ENCODE measurements around the gene RHOBTB3.
A peak's percentile ranks its signal among the peaks of the same experiment; 100 is the strongest.

- TF ChIP-seq, protein P1, sequence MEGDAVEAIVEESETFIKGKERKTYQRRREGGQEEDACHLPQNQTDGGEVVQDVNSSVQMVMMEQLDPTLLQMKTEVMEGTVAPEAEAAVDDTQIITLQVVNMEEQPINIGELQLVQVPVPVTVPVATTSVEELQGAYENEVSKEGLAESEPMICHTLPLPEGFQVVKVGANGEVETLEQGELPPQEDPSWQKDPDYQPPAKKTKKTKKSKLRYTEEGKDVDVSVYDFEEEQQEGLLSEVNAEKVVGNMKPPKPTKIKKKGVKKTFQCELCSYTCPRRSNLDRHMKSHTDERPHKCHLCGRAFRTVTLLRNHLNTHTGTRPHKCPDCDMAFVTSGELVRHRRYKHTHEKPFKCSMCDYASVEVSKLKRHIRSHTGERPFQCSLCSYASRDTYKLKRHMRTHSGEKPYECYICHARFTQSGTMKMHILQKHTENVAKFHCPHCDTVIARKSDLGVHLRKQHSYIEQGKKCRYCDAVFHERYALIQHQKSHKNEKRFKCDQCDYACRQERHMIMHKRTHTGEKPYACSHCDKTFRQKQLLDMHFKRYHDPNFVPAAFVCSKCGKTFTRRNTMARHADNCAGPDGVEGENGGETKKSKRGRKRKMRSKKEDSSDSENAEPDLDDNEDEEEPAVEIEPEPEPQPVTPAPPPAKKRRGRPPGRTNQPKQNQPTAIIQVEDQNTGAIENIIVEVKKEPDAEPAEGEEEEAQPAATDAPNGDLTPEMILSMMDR (IDR thresholded peaks at IDR 0.05; ENCODE audit: low read depth, low read length, missing input control): no peak
- TF ChIP-seq EGR1 (IDR thresholded peaks at IDR 0.05; ENCODE audit: low read depth in 2 of 2): peak in 1 of 2 donors; percentile 35
- TF ChIP-seq HNF4G (IDR thresholded peaks at IDR 0.05): no peak
- peak in 1 of 2 donors; percentile 37 for TF ChIP-seq RAD21 (IDR thresholded peaks at IDR 0.05)
- TF ChIP-seq GABPA (IDR thresholded peaks at IDR 0.05 in 1 of 2, conservative IDR thresholded peaks at IDR 0.05 in 1 of 2): no peak
- TF ChIP-seq, protein P2, sequence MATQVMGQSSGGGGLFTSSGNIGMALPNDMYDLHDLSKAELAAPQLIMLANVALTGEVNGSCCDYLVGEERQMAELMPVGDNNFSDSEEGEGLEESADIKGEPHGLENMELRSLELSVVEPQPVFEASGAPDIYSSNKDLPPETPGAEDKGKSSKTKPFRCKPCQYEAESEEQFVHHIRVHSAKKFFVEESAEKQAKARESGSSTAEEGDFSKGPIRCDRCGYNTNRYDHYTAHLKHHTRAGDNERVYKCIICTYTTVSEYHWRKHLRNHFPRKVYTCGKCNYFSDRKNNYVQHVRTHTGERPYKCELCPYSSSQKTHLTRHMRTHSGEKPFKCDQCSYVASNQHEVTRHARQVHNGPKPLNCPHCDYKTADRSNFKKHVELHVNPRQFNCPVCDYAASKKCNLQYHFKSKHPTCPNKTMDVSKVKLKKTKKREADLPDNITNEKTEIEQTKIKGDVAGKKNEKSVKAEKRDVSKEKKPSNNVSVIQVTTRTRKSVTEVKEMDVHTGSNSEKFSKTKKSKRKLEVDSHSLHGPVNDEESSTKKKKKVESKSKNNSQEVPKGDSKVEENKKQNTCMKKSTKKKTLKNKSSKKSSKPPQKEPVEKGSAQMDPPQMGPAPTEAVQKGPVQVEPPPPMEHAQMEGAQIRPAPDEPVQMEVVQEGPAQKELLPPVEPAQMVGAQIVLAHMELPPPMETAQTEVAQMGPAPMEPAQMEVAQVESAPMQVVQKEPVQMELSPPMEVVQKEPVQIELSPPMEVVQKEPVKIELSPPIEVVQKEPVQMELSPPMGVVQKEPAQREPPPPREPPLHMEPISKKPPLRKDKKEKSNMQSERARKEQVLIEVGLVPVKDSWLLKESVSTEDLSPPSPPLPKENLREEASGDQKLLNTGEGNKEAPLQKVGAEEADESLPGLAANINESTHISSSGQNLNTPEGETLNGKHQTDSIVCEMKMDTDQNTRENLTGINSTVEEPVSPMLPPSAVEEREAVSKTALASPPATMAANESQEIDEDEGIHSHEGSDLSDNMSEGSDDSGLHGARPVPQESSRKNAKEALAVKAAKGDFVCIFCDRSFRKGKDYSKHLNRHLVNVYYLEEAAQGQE (IDR thresholded peaks at IDR 0.05): peak; percentile 51
- peak; percentile 83 for TF ChIP-seq YY1 (IDR thresholded peaks at IDR 0.05)
- TF ChIP-seq ATF3 (IDR thresholded peaks at IDR 0.05): no peak
- peak; percentile 60 to 80 for TF ChIP-seq RXRA (IDR thresholded peaks at IDR 0.05)
- peak; percentile 58 to 79 for TF ChIP-seq HNF4A (conservative IDR thresholded peaks at IDR 0.05)
- TF ChIP-seq MAX (IDR thresholded peaks at IDR 0.05): peak; percentile 85
- TF ChIP-seq SP1 (IDR thresholded peaks at IDR 0.05): peak; percentile 74
- TF ChIP-seq TAF1 (conservative IDR thresholded peaks at IDR 0.05): peak; percentile 70
- peak; percentile 50 for TF ChIP-seq ZBTB33 (IDR thresholded peaks at IDR 0.05)
These were observed 28.5 kb downstream of the RHOBTB3 start for GRCh38 chr5:95759634-95760033.
